H1 (cell line): ENCODE data around the gene PLXNB3. TPM values are rescaled to one million over a fixed set of nuclear protein-coding genes. Genes with fewer than 3 reads are reported as not detected.

ENCODE experiments used
- CTCF ChIA-PET: fragments of 300-600 bp; sonication (Branson Sonifier 250); formaldehyde crosslinking; loops from one replicate; lab custom pipeline; 2021; ENCODE audit not compliant: partially characterized antibody; lab: Charles Lee
- POLR2A ChIA-PET: fragments of 300-600 bp; sonication (Branson Sonifier 250); formaldehyde crosslinking; loops from one replicate; lab custom pipeline; 2021; ENCODE audit warnings: inconsistent platforms; ENCODE audit not compliant: partially characterized antibody; lab: Charles Lee
- DNase-seq, 2 experiments: peaks; one replicate each; pipeline versions ENCODE4 v3.0.0 to v3.0.0-alpha.2; 2010 to 2022; ENCODE audit warnings: low spot score in 2 of 2, low read depth in 1 of 2, mixed read lengths in 1 of 2
- FAIRE-seq: peaks from 2 replicates; lab custom pipeline; 2011; peaks lifted over from hg19 to GRCh38; lab: Jason Lieb, UNC
- H2AFZ ChIP-seq: 2 replicates; pipeline ENCODE4 v1.8.1; 2012; ENCODE audit warnings: low read length, inconsistent platforms
- H2AK5ac ChIP-seq: 2 replicates; pipeline ENCODE4 v1.6.1; 2013; ENCODE audit warnings: low read depth, low read length
- H2BK120ac ChIP-seq: replicated peaks from 2 replicates; pipeline ENCODE3; 2013; ENCODE audit warnings: low read depth, low read length, inconsistent platforms
- H2BK12ac ChIP-seq: 2 replicates; pipeline ENCODE4 v1.6.1; 2013; ENCODE audit warnings: low read depth, low read length
- H2BK15ac ChIP-seq: 2 replicates; pipeline ENCODE4 v1.6.1; 2013; ENCODE audit warnings: low read length
- H2BK20ac ChIP-seq: 2 replicates; pipeline ENCODE4 v1.6.1; 2013; ENCODE audit warnings: low read length
- H2BK5ac ChIP-seq: 2 replicates; pipeline ENCODE4 v1.6.1; 2013; ENCODE audit warnings: low read depth, low read length
- H3K14ac ChIP-seq: 2 replicates; pipeline ENCODE4 v1.6.1; 2013; ENCODE audit warnings: inconsistent platforms; ENCODE audit not compliant: insufficient read length
- H3K18ac ChIP-seq: 2 replicates; pipeline ENCODE4 v1.6.1; 2013; ENCODE audit warnings: low read length; ENCODE audit errors: extremely low read depth
- H3K23ac ChIP-seq: 2 replicates; pipeline ENCODE4 v1.6.1; 2013; ENCODE audit warnings: inconsistent platforms; ENCODE audit not compliant: insufficient read length
- H3K23me2 ChIP-seq: 2 replicates; pipeline ENCODE4 v1.6.1; 2013; ENCODE audit warnings: low read depth, low read length
- H3K27ac ChIP-seq: 2 replicates; pipeline ENCODE4 v1.6.1; 2011; ENCODE audit warnings: low read depth, low read length, inconsistent platforms
- H3K27me3 ChIP-seq, 4 experiments: replicated peaks in 1 of 4; 1 replicate in 1 of 4; 2 replicates in 3 of 4; pipeline versions ENCODE4 v1.6.1 to v1.8.1; 2011 to 2013; ENCODE audit warnings: low read length in 3 of 4, mild to moderate bottlenecking in 3 of 4, inconsistent platforms in 2 of 4, mixed read lengths in 2 of 4, moderate library complexity in 1 of 4; ENCODE audit not compliant: control insufficient read depth in 3 of 4, insufficient read depth in 3 of 4; ENCODE audit errors: extremely low read depth in 1 of 4
- H3K36me3 ChIP-seq, 4 experiments: 2 replicates each; pipeline versions ENCODE4 v1.6.1 to v1.8.1; 2011 to 2013; ENCODE audit warnings: mild to moderate bottlenecking in 4 of 4, low read length in 3 of 4, moderate library complexity in 2 of 4, control low read depth in 1 of 4, inconsistent platforms in 1 of 4; ENCODE audit not compliant: insufficient read depth in 4 of 4, control insufficient read depth in 2 of 4
- H3K4ac ChIP-seq: replicated peaks from 2 replicates; pipeline ENCODE3; 2013; ENCODE audit warnings: low read length, low read depth, mixed read lengths, inconsistent platforms; ENCODE audit not compliant: insufficient read length
- H3K4me1 ChIP-seq, 4 experiments: replicated peaks in 1 of 4; 1 replicate in 1 of 4; 2 replicates in 3 of 4; pipeline versions ENCODE4 v1.6.1 to v1.8.1; 2011 to 2013; ENCODE audit warnings: low read length in 3 of 4, inconsistent platforms in 2 of 4, mixed read lengths in 1 of 4; ENCODE audit not compliant: insufficient read depth in 4 of 4, control insufficient read depth in 3 of 4
- H3K4me2 ChIP-seq, 2 experiments: 2 replicates each; pipeline versions ENCODE4 v1.6.1 to v1.8.1; 2011 to 2013; ENCODE audit warnings: low read depth in 2 of 2, low read length in 2 of 2, control low read depth in 1 of 2, inconsistent platforms in 1 of 2, mild to moderate bottlenecking in 1 of 2; ENCODE audit not compliant: insufficient read depth in 1 of 2
- H3K4me3 ChIP-seq, 4 experiments: fragments of 200-600, 300-600 bp in 1 of 4; sonication (generic), shearing (Covaris generic), sonication (Bioruptor Twin) in 1 of 4; 2 replicates each; pipeline versions ENCODE4 v1.5.1 to v1.8.1; 2011 to 2016; ENCODE audit warnings: low read length in 4 of 4, low read depth in 3 of 4, control low read depth in 2 of 4, inconsistent platforms in 2 of 4, mild to moderate bottlenecking in 2 of 4, mixed read lengths in 1 of 4, moderate library complexity in 1 of 4; ENCODE audit not compliant: insufficient read depth in 2 of 4; ENCODE audit errors: extremely low read depth in 1 of 4
- H3K56ac ChIP-seq: replicated peaks from 2 replicates; pipeline ENCODE3; 2013; ENCODE audit warnings: low read depth, mild to moderate bottlenecking, mixed read lengths, low read length, inconsistent platforms; ENCODE audit not compliant: insufficient read length
- H3K79me1 ChIP-seq: 2 replicates; pipeline ENCODE4 v1.6.1; 2013; ENCODE audit warnings: low read depth, low read length, control low read depth
- H3K79me2 ChIP-seq, 2 experiments: 2 replicates each; pipeline versions ENCODE4 v1.6.1 to v1.8.1; 2012 to 2013; ENCODE audit warnings: low read length in 2 of 2, mild to moderate bottlenecking in 2 of 2, inconsistent platforms in 1 of 2; ENCODE audit not compliant: insufficient read depth in 2 of 2, control insufficient read depth in 1 of 2
- H3K9ac ChIP-seq, 4 experiments: replicated peaks in 1 of 4; 1 replicate in 1 of 4; 2 replicates in 3 of 4; pipeline versions ENCODE4 v1.6.1 to v1.8.1; 2011 to 2013; ENCODE audit warnings: low read depth in 3 of 4, low read length in 3 of 4, control low read depth in 2 of 4, mild to moderate bottlenecking in 2 of 4, moderate library complexity in 2 of 4, inconsistent platforms in 1 of 4; ENCODE audit errors: extremely low read depth in 1 of 4
- H3K9me3 ChIP-seq, 2 experiments: 2 replicates each; pipeline versions ENCODE4 v1.6.1 to v1.8.1; 2012 to 2013; ENCODE audit warnings: mild to moderate bottlenecking in 2 of 2, moderate library complexity in 2 of 2, control low read depth in 1 of 2, inconsistent platforms in 1 of 2, low read depth in 1 of 2, low read length in 1 of 2, mixed read lengths in 1 of 2; ENCODE audit not compliant: insufficient read depth in 2 of 2
- H4K20me1 ChIP-seq, 2 experiments: replicated peaks in 1 of 2; 2 replicates each; pipeline versions ENCODE3 to v1.8.1; 2011 to 2013; ENCODE audit warnings: inconsistent platforms in 2 of 2, low read length in 2 of 2, mild to moderate bottlenecking in 1 of 2; ENCODE audit not compliant: insufficient read depth in 2 of 2, control insufficient read depth in 1 of 2
- H4K5ac ChIP-seq: 2 replicates; pipeline ENCODE4 v1.6.1; 2013; ENCODE audit warnings: low read length, low read depth, mixed read lengths, inconsistent platforms; ENCODE audit not compliant: insufficient read length
- H4K8ac ChIP-seq: 2 replicates; pipeline ENCODE4 v1.8.0; 2013; ENCODE audit warnings: mild to moderate bottlenecking, moderate library complexity, low read length, inconsistent platforms; ENCODE audit not compliant: insufficient read depth; ENCODE audit errors: extremely low read depth
- H4K91ac ChIP-seq: replicated peaks from 2 replicates; pipeline ENCODE3; 2013; ENCODE audit warnings: low read length, mixed read lengths, inconsistent platforms; ENCODE audit not compliant: insufficient read length
- ATF2 ChIP-seq: IDR thresholded peaks from 2 replicates; pipeline ENCODE4 v1.6.1; 2012; ENCODE audit warnings: low read length, inconsistent platforms
- CTCF ChIP-seq, 3 experiments: IDR thresholded peaks; 1 replicate in 2 of 3; 2 replicates in 1 of 3; pipeline versions ENCODE4 v1.5.1 to v1.6.1; 2011; ENCODE audit warnings: low read length in 3 of 3, mild to moderate bottlenecking in 3 of 3, inconsistent platforms in 2 of 3, low read depth in 1 of 3, moderate library complexity in 1 of 3; ENCODE audit not compliant: insufficient read depth in 1 of 3; ENCODE audit errors: control extremely low read depth in 1 of 3
- WGBS, 2 experiments: shearing (Covaris generic) in 1 of 2; methylation state at CpG; one replicate each; pipeline versions ENCODE4 v1.1.6 to v1.1.7; 2013 to 2015; ENCODE audit warnings: low lambda C conversion rate in 2 of 2, mixed read lengths in 2 of 2, inconsistent platforms in 1 of 2, low coverage in 1 of 2, missing lambda C conversion rate in 1 of 2; ENCODE audit not compliant: insufficient replicate concordance in 2 of 2, insufficient coverage in 1 of 2, insufficient read length in 1 of 2; ENCODE audit errors: extremely low coverage in 1 of 2, missing lambda C conversion rate in 1 of 2; 5-methylcytosine and 5-hydroxymethylcytosine counted together
- polyA plus RNA-seq, 7 experiments: library from polyadenylated mRNA; depleted of rRNA in 3 of 7; stranded (reverse) in 5 of 7; unstranded in 2 of 7; fragments of >200 nt in 5 of 7; fragments of 200-250 nt in 2 of 7; gene quantifications; 1 replicate in 5 of 7; 2 replicates in 1 of 7; 4 replicates in 1 of 7; pipeline versions ENCODE4 v1.2.1 to v1.2.3, GENCODE V29; 2011 to 2013; ENCODE audit warnings: missing spikeins in 2 of 7, mixed read lengths in 2 of 7
- total RNA-seq: library from RNA; stranded (reverse); fragmentation: NEBNext Ultra II Directional; extraction: Animal tissue kit (Norgen Biotek cat#: 25700); gene quantifications from 2 replicates; pipeline ENCODE4 v1.2.1, GENCODE V29; 2021

PLXNB3 gene
- total and polyA plus RNA-seq, 2 of the 8 experiments (the other 6 are each of a cell fraction or from before 2014, with no cell fraction given) = 1.2 to 2.7 TPM

- no peak overlapping the region for H3K56ac ChIP-seq
- no peak overlapping the region for H2BK120ac ChIP-seq
- H3K18ac ChIP-seq = no peak overlapping the region
- no peak for DNase-seq
- H3K27me3 ChIP-seq = no peaks in the 10 kb centered on the region
- H2AFZ ChIP-seq = no peak overlapping the region
- H3K23ac ChIP-seq = no peak overlapping the region
- no peak overlapping the region for H3K14ac ChIP-seq
- POLR2A ChIA-PET = interaction anchor here (2.4 kb wide), 1 partner anchor 15 kb away, joined by 5 read pairs; no protein-coding TSS in a partner anchor
- H3K4me1 ChIP-seq = peaks cover 0 to 4% (median 0%) of the 10 kb centered on the region in 4 experiments; a peak in 3 of 7 replicates
- H3K27ac ChIP-seq = no peak overlapping the region
- H4K20me1 ChIP-seq = no peaks in the 10 kb centered on the region
- H4K8ac ChIP-seq = no peak overlapping the region
- H2BK12ac ChIP-seq = no peak overlapping the region
- TF ChIP-seq ATF2 (no peak), CTCF (IDR thresholded peaks at IDR 0.05; ENCODE audit: control extremely low read depth in 1 of 3, insufficient read depth in 1 of 3, low read depth in 1 of 3, low read length in 3 of 3) (peak in 1 of 3 experiments; percentile 25; a peak in 1 of 4 replicates)
- TF ChIP-seq, all 59 proteins: peak for 1
- Histone ChIP-seq H3K9me3 (no peaks in the 10 kb centered on the region), H2BK20ac (no peak overlapping the region), H4K91ac (no peak overlapping the region), H3K79me1 (no peaks in the 10 kb centered on the region), H3K4me2 (0 out of 4 replicates have a peak overlapping the region, but pooled peaks of 1 of the 2 experiments have one; percentile 2), H3K4ac (no peak overlapping the region), H3K79me2 (no peaks in the 10 kb centered on the region), H2AK5ac (no peak overlapping the region), H2BK5ac (no peak overlapping the region), H4K5ac (no peak overlapping the region), H2BK15ac (no peak overlapping the region), H3K9ac (no peak overlapping the region), H3K23me2 (no peaks in the 10 kb centered on the region), H3K36me3 (no peaks in the 10 kb centered on the region), H3K4me3 (no peak overlapping the region)
- WGBS, 2 experiments = 80% methylated on average over 9 of the region's 9 CpGs; no CpG with 5 or more reads in 1 of the 2 experiments
- no peak for FAIRE-seq
- CTCF ChIA-PET = interaction anchor here (1.2 to 1.6 kb wide), 2 partner anchors 27 to 171 kb away, joined by 3 read pairs; no protein-coding TSS in a partner anchor
Observed at GRCh38 chrX:153735274-153735673, 28.8 kb upstream of the PLXNB3 start.
